Left ventricle myocardium inferior (tissue), 1 donor: ENCODE measurements around the gene NRIP1. TPM values are rescaled to one million over a fixed set of nuclear protein-coding genes. Genes with fewer than 3 reads are reported as not detected.

Experiments
- DNase-seq: peaks from one replicate; pipeline ENCODE4 v3.0.0-alpha.2; 2020
- H3K27ac ChIP-seq: fragments of 200-600 bp; replicated peaks from 2 replicates; pipeline ENCODE4 v1.8.0; 2021
- H3K27me3 ChIP-seq: fragments of 200-600 bp; 2 replicates; pipeline ENCODE4 v1.8.0; 2021; ENCODE audit warnings: low read depth
- H3K36me3 ChIP-seq: fragments of 200-600 bp; 2 replicates; pipeline ENCODE4 v1.8.0; 2021
- H3K4me1 ChIP-seq: fragments of 200-600 bp; 2 replicates; pipeline ENCODE4 v1.8.0; 2021
- H3K4me3 ChIP-seq: fragments of 200-600 bp; 2 replicates; pipeline ENCODE4 v1.8.0; 2021; ENCODE audit warnings: mild to moderate bottlenecking, moderate library complexity
- H3K9me3 ChIP-seq: fragments of 200-600 bp; replicated peaks from 2 replicates; pipeline ENCODE4 v1.8.0; 2021
- CTCF ChIP-seq: fragments of 200-600 bp; IDR thresholded peaks from 2 replicates; pipeline ENCODE4 v1.8.0; 2021; ENCODE audit warnings: antibody characterized with exemption, mild to moderate bottlenecking, borderline replicate concordance
- intact Hi-C: fragments of 100-400 bp; cut with micrococcal nuclease; formaldehyde crosslinking; loops from one replicate; pipeline ENCODE4 v1.11.0; 2022
- total RNA-seq: library from RNA; stranded (reverse); fragmentation: NEBNext Ultra II Directional; extraction: Animal tissue kit (Norgen Biotek cat#: 25700); gene quantifications from one replicate; pipeline ENCODE4 v1.2.1, GENCODE V29; 2021
- donor health status: DM: no; HTN: yes; CAD: no; lungs with severe emphysema.

NRIP1 gene
- total RNA-seq, 1 donor from 2014 or later = 16.8 TPM

GRCh38 chr21:15057285-15057684 is 7.5 kb downstream of the NRIP1 start:
- peak overlapping the region; percentile 11 for H3K4me3 ChIP-seq
- no peak for TF ChIP-seq CTCF
- no peak for DNase-seq
- H3K9me3 ChIP-seq = no peaks in the 10 kb centered on the region
- no peaks in the 10 kb centered on the region for H3K27me3 ChIP-seq
- peaks cover 100% of the 10 kb centered on the region for H3K4me1 ChIP-seq
- no peaks in the 10 kb centered on the region for H3K36me3 ChIP-seq
- H3K27ac ChIP-seq = no peak overlapping the region
- intact Hi-C loops = no loop called here

- no peaks in the 10 kb centered on the region for H3K27me3 ChIP-seq
- no peak overlapping the region for H3K4me3 ChIP-seq
- H3K9me3 ChIP-seq = no peaks in the 10 kb centered on the region
- intact Hi-C loops = no loop called here
- H3K36me3 ChIP-seq = no peaks in the 10 kb centered on the region
- no peak for DNase-seq
- no peak overlapping the region for H3K27ac ChIP-seq
- no peak for TF ChIP-seq CTCF
- H3K4me1 ChIP-seq = peaks cover 100% of the 10 kb centered on the region
Observed at GRCh38 chr21:15054606-15055239, 10.1 kb downstream of the NRIP1 start.

GRCh38 chr21:15054089-15054488 is 10.7 kb downstream of the NRIP1 start:
- H3K27ac ChIP-seq = no peak overlapping the region
- no peak for DNase-seq
- no peaks in the 10 kb centered on the region for H3K27me3 ChIP-seq
- no peaks in the 10 kb centered on the region for H3K9me3 ChIP-seq
- H3K36me3 ChIP-seq = no peaks in the 10 kb centered on the region
- intact Hi-C loops = no loop called here
- H3K4me3 ChIP-seq = no peak overlapping the region
- peaks cover 100% of the 10 kb centered on the region for H3K4me1 ChIP-seq
- no peak for TF ChIP-seq CTCF

GRCh38 chr21:15053500-15053899 is 11.3 kb downstream of the NRIP1 start:
- DNase-seq = no peak
- no peaks in the 10 kb centered on the region for H3K9me3 ChIP-seq
- TF ChIP-seq CTCF = no peak
- intact Hi-C loops = no loop called here
- H3K4me3 ChIP-seq = no peak overlapping the region
- no peak overlapping the region for H3K27ac ChIP-seq
- H3K27me3 ChIP-seq = no peaks in the 10 kb centered on the region
- H3K36me3 ChIP-seq = no peaks in the 10 kb centered on the region
- peaks cover 100% of the 10 kb centered on the region for H3K4me1 ChIP-seq

- intact Hi-C loops = no loop called here
- TF ChIP-seq CTCF = no peak
- Histone ChIP-seq H3K36me3 (no peaks in the 10 kb centered on the region), H3K9me3 (peaks cover under 1% of the 10 kb centered on the region), H3K27me3 (no peaks in the 10 kb centered on the region), H3K4me3 (no peak overlapping the region), H3K27ac (no peak overlapping the region), H3K4me1 (peaks cover 99% of the 10 kb centered on the region)
- DNase-seq = no peak
Observed at GRCh38 chr21:15052459-15052763, 12.4 kb downstream of the NRIP1 start.
